Transverse colon (tissue), 4 donors: ENCODE results near the gene TMOD3.

Source experiments
- EP300 ChIP-seq: sonication (generic); formaldehyde crosslinking; IDR thresholded peaks from one replicate; pipeline ENCODE4 v1.6.1; 2017; ENCODE audit warnings: antibody characterized with exemption, low read depth
- POLR2A ChIP-seq: fragments of 450-650 bp; IDR thresholded peaks from one replicate; pipeline ENCODE4 v1.6.1; 2016; ENCODE audit warnings: antibody characterized with exemption, mild to moderate bottlenecking, moderate library complexity
- POLR2AphosphoS5 ChIP-seq, 3 donors: sonication (generic); formaldehyde crosslinking; IDR thresholded peaks; one replicate each; pipeline ENCODE4 v1.6.1; 2016; ENCODE audit warnings: antibody characterized with exemption in 3 of 3
- TF ChIP-seq, protein P1 (sequence below), 5 experiments: fragments of 200-600 bp in 3 of 5; fragments of 450-650 bp in 2 of 5; sonication (generic) in 3 of 5; IDR thresholded peaks; 1 replicate in 2 of 5; 2 replicates in 3 of 5; pipeline ENCODE4 v1.5.1; 2016 to 2017; ENCODE audit warnings: antibody characterized with exemption in 5 of 5, inconsistent platforms in 3 of 5, mild to moderate bottlenecking in 2 of 5, moderate library complexity in 1 of 5

DNA sequence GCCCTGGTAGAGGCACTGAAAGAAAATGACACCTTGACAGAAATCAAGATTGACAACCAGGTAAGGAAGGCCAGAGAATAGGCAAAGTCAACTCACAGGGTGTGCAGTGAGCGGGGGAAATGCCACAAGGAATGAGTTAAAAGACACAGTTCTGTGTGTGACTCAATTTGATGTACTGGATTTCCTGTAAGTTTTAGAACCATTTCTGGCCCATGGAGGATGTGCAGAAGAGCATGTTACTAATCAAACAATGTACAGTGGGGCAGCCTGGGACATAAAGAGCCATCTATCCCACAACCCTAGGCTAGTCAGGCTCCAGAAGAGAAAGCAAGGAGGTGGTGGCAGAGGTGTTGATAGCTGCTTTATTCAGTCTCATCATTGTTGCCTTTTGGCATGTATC lies 31.2 kb upstream of the TMOD3 start:
- TF ChIP-seq, protein P1, sequence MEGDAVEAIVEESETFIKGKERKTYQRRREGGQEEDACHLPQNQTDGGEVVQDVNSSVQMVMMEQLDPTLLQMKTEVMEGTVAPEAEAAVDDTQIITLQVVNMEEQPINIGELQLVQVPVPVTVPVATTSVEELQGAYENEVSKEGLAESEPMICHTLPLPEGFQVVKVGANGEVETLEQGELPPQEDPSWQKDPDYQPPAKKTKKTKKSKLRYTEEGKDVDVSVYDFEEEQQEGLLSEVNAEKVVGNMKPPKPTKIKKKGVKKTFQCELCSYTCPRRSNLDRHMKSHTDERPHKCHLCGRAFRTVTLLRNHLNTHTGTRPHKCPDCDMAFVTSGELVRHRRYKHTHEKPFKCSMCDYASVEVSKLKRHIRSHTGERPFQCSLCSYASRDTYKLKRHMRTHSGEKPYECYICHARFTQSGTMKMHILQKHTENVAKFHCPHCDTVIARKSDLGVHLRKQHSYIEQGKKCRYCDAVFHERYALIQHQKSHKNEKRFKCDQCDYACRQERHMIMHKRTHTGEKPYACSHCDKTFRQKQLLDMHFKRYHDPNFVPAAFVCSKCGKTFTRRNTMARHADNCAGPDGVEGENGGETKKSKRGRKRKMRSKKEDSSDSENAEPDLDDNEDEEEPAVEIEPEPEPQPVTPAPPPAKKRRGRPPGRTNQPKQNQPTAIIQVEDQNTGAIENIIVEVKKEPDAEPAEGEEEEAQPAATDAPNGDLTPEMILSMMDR (IDR thresholded peaks at IDR 0.05) = no peak
- TF ChIP-seq EP300 = no peak
- no peak for TF ChIP-seq POLR2A
- no peak for TF ChIP-seq POLR2AphosphoS5 (IDR thresholded peaks at IDR 0.05)
